Stomach (tissue), 4 donors: ENCODE measurements around the gene TLK1.

ENCODE experiments used
- CTCF ChIP-seq, 7 experiments: fragments of 450-650 bp in 4 of 7; fragments of 200-600 bp in 3 of 7; sonication (generic) in 3 of 7; IDR thresholded peaks; one replicate each; pipeline ENCODE4 v1.5.1; 2016 to 2019; ENCODE audit warnings: antibody characterized with exemption in 7 of 7, control low read depth in 2 of 7, mild to moderate bottlenecking in 1 of 7
- POLR2AphosphoS5 ChIP-seq, 3 donors: sonication (generic); formaldehyde crosslinking; IDR thresholded peaks; one replicate each; pipeline ENCODE4 v1.6.1; 2016; ENCODE audit warnings: antibody characterized with exemption in 3 of 3

GRCh38 chr2:170974304-170974993 lies 186.2 kb downstream of the TLK1 start:
- TF ChIP-seq CTCF (IDR thresholded peaks at IDR 0.05) (no peak), POLR2AphosphoS5 (IDR thresholded peaks at IDR 0.05) (no peak)
